BLaER1 (cell line): Measurements from ENCODE around the gene RNF148.

ENCODE experiments used
- H3K27ac ChIP-seq: shearing (Covaris generic); formaldehyde crosslinking; 2 replicates; pipeline ENCODE4 v1.8.1; 2022
- H3K27me3 ChIP-seq: shearing (Covaris generic); formaldehyde crosslinking; 2 replicates; pipeline ENCODE4 v1.8.1; 2022
- H3K36me3 ChIP-seq: shearing (Covaris generic); formaldehyde crosslinking; 2 replicates; pipeline ENCODE4 v1.8.1; 2022
- H3K4me1 ChIP-seq: shearing (Covaris generic); formaldehyde crosslinking; 2 replicates; pipeline ENCODE4 v1.8.1; 2022
- H3K4me2 ChIP-seq: shearing (Covaris generic); formaldehyde crosslinking; 2 replicates; pipeline ENCODE4 v1.8.1; 2022
- H3K4me3 ChIP-seq: shearing (Covaris generic); formaldehyde crosslinking; 2 replicates; pipeline ENCODE4 v1.8.1; 2022
- H3K9ac ChIP-seq: shearing (Covaris generic); formaldehyde crosslinking; 2 replicates; pipeline ENCODE4 v1.8.1; 2022
- H3K9me3 ChIP-seq: shearing (Covaris generic); formaldehyde crosslinking; 2 replicates; pipeline ENCODE4 v1.8.1; 2022
- H4K20me1 ChIP-seq: shearing (Covaris generic); formaldehyde crosslinking; 2 replicates; pipeline ENCODE4 v1.8.1; 2022
- Cebpa-rat ChIP-seq: shearing (Covaris generic); IDR thresholded peaks from 2 replicates; pipeline ENCODE4 v1.8.1; 2022

Gene RNF148

GRCh38 chr7:122724366-122724765 is 21.6 kb upstream of the RNF148 start:
- Histone ChIP-seq H3K9ac (no peak overlapping the region), H4K20me1 (no peaks in the 10 kb centered on the region), H3K9me3 (no peaks in the 10 kb centered on the region), H3K4me2 (no peak overlapping the region), H3K4me3 (no peak overlapping the region), H3K4me1 (no peaks in the 10 kb centered on the region), H3K36me3 (no peaks in the 10 kb centered on the region), H3K27me3 (no peaks in the 10 kb centered on the region), H3K27ac (no peak overlapping the region)
- TF ChIP-seq Cebpa-rat: no peak

GRCh38 chr7:122719010-122719578 is 16.4 kb upstream of the RNF148 start:
- Histone ChIP-seq H3K9me3 (no peaks in the 10 kb centered on the region), H3K4me1 (no peaks in the 10 kb centered on the region), H3K9ac (no peak overlapping the region), H3K27ac (no peak overlapping the region), H3K36me3 (no peaks in the 10 kb centered on the region), H3K4me3 (no peak overlapping the region), H4K20me1 (no peaks in the 10 kb centered on the region), H3K27me3 (no peaks in the 10 kb centered on the region), H3K4me2 (no peak overlapping the region)
- no peak for TF ChIP-seq Cebpa-rat

GRCh38 chr7:122717356-122718089 is 14.8 kb upstream of the RNF148 start:
- no peaks in the 10 kb centered on the region for H3K27me3 ChIP-seq
- no peaks in the 10 kb centered on the region for H3K36me3 ChIP-seq

GRCh38 chr7:122715183-122715582 is 12.5 kb upstream of the RNF148 start:
- Histone ChIP-seq H3K27ac (no peak overlapping the region), H3K4me2 (no peak overlapping the region), H3K4me3 (no peak overlapping the region), H3K9ac (no peak overlapping the region), H4K20me1 (no peaks in the 10 kb centered on the region), H3K27me3 (no peaks in the 10 kb centered on the region), H3K4me1 (no peaks in the 10 kb centered on the region), H3K36me3 (no peaks in the 10 kb centered on the region), H3K9me3 (no peaks in the 10 kb centered on the region)
- TF ChIP-seq Cebpa-rat: no peak

More at GRCh38 chr7:122717356-122718089, 14.8 kb upstream of the RNF148 start:
- Histone ChIP-seq H3K4me2 (no peak overlapping the region), H3K4me3 (no peak overlapping the region), H3K4me1 (no peaks in the 10 kb centered on the region), H3K9ac (no peak overlapping the region), H3K27ac (no peak overlapping the region), H4K20me1 (no peaks in the 10 kb centered on the region), H3K9me3 (no peaks in the 10 kb centered on the region)
- TF ChIP-seq Cebpa-rat: no peak

GRCh38 chr7:122710916-122711315 is 8.2 kb upstream of the RNF148 start:
- no peak overlapping the region for H3K27ac ChIP-seq
- TF ChIP-seq Cebpa-rat: no peak
- H3K27me3 ChIP-seq: no peaks in the 10 kb centered on the region
- H4K20me1 ChIP-seq: no peaks in the 10 kb centered on the region
- H3K36me3 ChIP-seq: no peaks in the 10 kb centered on the region
- H3K4me3 ChIP-seq: no peak overlapping the region
- no peaks in the 10 kb centered on the region for H3K4me1 ChIP-seq
- H3K9ac ChIP-seq: no peak overlapping the region
- H3K4me2 ChIP-seq: no peak overlapping the region
- H3K9me3 ChIP-seq: no peaks in the 10 kb centered on the region

GRCh38 chr7:122709930-122710646 is 7.4 kb upstream of the RNF148 start:
- Histone ChIP-seq H3K9ac (no peak overlapping the region), H3K36me3 (no peaks in the 10 kb centered on the region), H3K4me1 (no peaks in the 10 kb centered on the region), H3K27ac (no peak overlapping the region), H4K20me1 (no peaks in the 10 kb centered on the region), H3K4me3 (no peak overlapping the region), H3K27me3 (no peaks in the 10 kb centered on the region), H3K9me3 (no peaks in the 10 kb centered on the region), H3K4me2 (no peak overlapping the region)
- TF ChIP-seq Cebpa-rat: no peak

- no peak for TF ChIP-seq Cebpa-rat
- no peaks in the 10 kb centered on the region for H4K20me1 ChIP-seq
- H3K4me3 ChIP-seq: no peak overlapping the region
- no peaks in the 10 kb centered on the region for H3K36me3 ChIP-seq
- H3K27ac ChIP-seq: no peak overlapping the region
- H3K9ac ChIP-seq: no peak overlapping the region
- H3K9me3 ChIP-seq: no peaks in the 10 kb centered on the region
- H3K4me2 ChIP-seq: no peak overlapping the region
- no peaks in the 10 kb centered on the region for H3K4me1 ChIP-seq
- H3K27me3 ChIP-seq: no peaks in the 10 kb centered on the region
These were observed 4.1 kb upstream of the RNF148 start for GRCh38 chr7:122706836-122707235.

GRCh38 chr7:122699017-122699416 is 3.7 kb downstream of the RNF148 start, which contains the start of gene RNF133:
TSS of gene RNF133 (minus strand) at chr7:122699117. CDS start at chr7:122698918, 199 bp downstream.
- Histone ChIP-seq H3K36me3 (no peaks in the 10 kb centered on the region), H3K9me3 (no peaks in the 10 kb centered on the region), H3K4me1 (no peaks in the 10 kb centered on the region), H3K27ac (no peak within 1 kb of the TSS), H4K20me1 (no peaks in the 10 kb centered on the region), H3K27me3 (no peaks in the 10 kb centered on the region), H3K9ac (no peak within 1 kb of the TSS), H3K4me2 (no peak within 1 kb of the TSS), H3K4me3 (no peak within 1 kb of the TSS)
- no peak for TF ChIP-seq Cebpa-rat

GRCh38 chr7:122695816-122696215 is 6.9 kb downstream of the RNF148 start:
- Histone ChIP-seq H3K4me2 (no peak overlapping the region), H3K9me3 (peaks cover 15% of the 10 kb centered on the region), H3K4me3 (no peak overlapping the region), H3K27ac (no peak overlapping the region), H3K36me3 (no peaks in the 10 kb centered on the region), H3K9ac (no peak overlapping the region), H3K27me3 (no peaks in the 10 kb centered on the region), H3K4me1 (no peaks in the 10 kb centered on the region), H4K20me1 (no peaks in the 10 kb centered on the region)
- TF ChIP-seq Cebpa-rat: no peak

- Histone ChIP-seq H3K9me3 (peaks cover 15% of the 10 kb centered on the region), H4K20me1 (no peaks in the 10 kb centered on the region), H3K9ac (no peak overlapping the region), H3K27me3 (no peaks in the 10 kb centered on the region), H3K4me2 (no peak overlapping the region), H3K36me3 (no peaks in the 10 kb centered on the region), H3K27ac (no peak overlapping the region), H3K4me3 (no peak overlapping the region), H3K4me1 (no peaks in the 10 kb centered on the region)
- no peak for TF ChIP-seq Cebpa-rat
These were observed 8.0 kb downstream of the RNF148 start for GRCh38 chr7:122694697-122695096.
